ENCODE data around the gene CCL27. TPM values are rescaled to one million over a fixed set of nuclear protein-coding genes. Genes with fewer than 3 reads are reported as not detected.
A peak's percentile ranks its signal among the peaks of the same experiment; 100 is the strongest.

Gene CCL27
- total RNA-seq, 4 donors from 2014 or later = 45.1 TPM; not detected in 3

GRCh38 chr9:34688329-34689115 is 26.1 kb upstream of the CCL27 start:
- no peaks in the 10 kb centered on the region for H3K36me3 ChIP-seq
- H3K4me3 ChIP-seq = no peak overlapping the region
- DNase-seq (ENCODE audit: low spot score in 2 of 2) = no peak
- H3K27ac ChIP-seq = no peak overlapping the region
- no peaks in the 10 kb centered on the region for H3K27me3 ChIP-seq
- 61 to 67% methylated on average over 5 of the region's 5 CpGs for WGBS, 2 donors
- H3K4me1 ChIP-seq = peaks cover 0 to 37% (median 1%) of the 10 kb centered on the region in 4 donors
- no peaks in the 10 kb centered on the region for H3K9me3 ChIP-seq
- TF ChIP-seq, protein P1, sequence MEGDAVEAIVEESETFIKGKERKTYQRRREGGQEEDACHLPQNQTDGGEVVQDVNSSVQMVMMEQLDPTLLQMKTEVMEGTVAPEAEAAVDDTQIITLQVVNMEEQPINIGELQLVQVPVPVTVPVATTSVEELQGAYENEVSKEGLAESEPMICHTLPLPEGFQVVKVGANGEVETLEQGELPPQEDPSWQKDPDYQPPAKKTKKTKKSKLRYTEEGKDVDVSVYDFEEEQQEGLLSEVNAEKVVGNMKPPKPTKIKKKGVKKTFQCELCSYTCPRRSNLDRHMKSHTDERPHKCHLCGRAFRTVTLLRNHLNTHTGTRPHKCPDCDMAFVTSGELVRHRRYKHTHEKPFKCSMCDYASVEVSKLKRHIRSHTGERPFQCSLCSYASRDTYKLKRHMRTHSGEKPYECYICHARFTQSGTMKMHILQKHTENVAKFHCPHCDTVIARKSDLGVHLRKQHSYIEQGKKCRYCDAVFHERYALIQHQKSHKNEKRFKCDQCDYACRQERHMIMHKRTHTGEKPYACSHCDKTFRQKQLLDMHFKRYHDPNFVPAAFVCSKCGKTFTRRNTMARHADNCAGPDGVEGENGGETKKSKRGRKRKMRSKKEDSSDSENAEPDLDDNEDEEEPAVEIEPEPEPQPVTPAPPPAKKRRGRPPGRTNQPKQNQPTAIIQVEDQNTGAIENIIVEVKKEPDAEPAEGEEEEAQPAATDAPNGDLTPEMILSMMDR (IDR thresholded peaks at IDR 0.05) = no peak
- no peak for TF ChIP-seq EP300 (IDR thresholded peaks at IDR 0.05)
- TF ChIP-seq POLR2A (IDR thresholded peaks at IDR 0.05) = no peak

DNA sequence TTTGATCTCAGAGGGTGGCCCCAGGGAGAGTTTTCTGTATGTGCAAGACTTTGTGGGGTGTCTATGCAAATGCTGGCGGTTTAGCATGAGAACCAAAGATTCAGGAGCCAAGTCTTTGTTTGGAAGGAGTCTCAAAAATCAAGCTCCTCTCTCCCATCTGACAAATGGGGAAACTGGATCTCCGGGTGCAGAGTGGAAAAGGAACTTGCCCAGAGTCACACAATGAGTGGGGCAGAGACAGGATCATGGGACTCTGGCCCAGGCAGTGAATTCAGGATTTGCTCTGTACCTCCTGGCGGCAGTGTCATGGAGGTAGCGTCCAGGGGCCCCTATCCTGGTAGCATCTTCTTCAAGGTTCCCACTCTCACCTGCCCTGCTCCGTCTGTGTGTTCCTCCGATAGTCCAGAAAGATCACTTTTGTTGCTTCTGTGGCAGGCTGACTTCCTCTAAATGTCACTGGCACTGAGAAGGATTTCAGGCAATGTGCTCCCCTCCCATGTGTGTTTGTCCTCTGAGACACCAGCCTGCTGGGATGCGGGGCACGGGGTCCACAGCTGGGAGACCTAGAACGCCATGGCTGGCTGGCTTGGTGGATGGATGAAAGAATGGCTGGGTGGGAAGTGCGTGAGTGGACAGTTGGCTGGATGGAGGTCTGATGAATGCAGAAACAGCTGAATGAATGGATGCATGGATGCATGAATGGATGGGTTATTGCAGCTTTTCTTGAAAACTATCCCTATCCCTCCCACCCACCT is 25.0 kb upstream of the CCL27 start:
- Histone ChIP-seq H3K9me3 (no peaks in the 10 kb centered on the region), H3K27ac (no peak overlapping the region), H3K4me3 (no peak overlapping the region), H3K4me1 (peaks cover 0 to 37% (median 1%) of the 10 kb centered on the region in 4 donors), H3K36me3 (no peaks in the 10 kb centered on the region), H3K27me3 (no peaks in the 10 kb centered on the region)
- TF ChIP-seq POLR2A (IDR thresholded peaks at IDR 0.05) (no peak), EP300 (IDR thresholded peaks at IDR 0.05) (no peak)
- TF ChIP-seq, protein P1 (IDR thresholded peaks at IDR 0.05) = no peak
- 83 to 87% methylated on average over 10 of the region's 10 CpGs for WGBS, 2 donors
- DNase-seq (ENCODE audit: low spot score in 2 of 2) = no peak

DNA sequence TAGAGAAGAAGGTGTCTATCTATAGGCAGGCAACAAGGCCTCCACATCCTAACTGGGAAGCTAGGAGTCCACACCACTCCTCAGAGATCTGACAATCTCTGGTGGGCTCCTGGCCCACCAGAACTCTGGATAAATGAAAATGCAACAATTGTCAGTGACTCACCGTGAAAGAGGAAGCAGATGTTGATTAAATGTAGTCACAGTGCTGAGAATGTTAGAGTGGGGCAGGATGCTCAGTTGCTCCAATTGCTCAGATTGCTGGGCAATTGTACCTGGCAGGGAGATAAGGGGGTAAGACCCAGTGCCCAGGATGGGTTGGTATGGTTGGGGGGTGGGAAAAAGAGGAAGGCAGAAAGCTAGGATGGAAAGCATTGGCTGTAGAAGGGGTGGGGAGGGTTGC is 24.3 kb upstream of the CCL27 start:
- H3K9me3 ChIP-seq = no peaks in the 10 kb centered on the region
- H3K27me3 ChIP-seq = no peaks in the 10 kb centered on the region
- H3K27ac ChIP-seq = peak overlapping the region in 1 of 4 donors; percentile 4
- no peak overlapping the region for H3K4me3 ChIP-seq
- DNase-seq (ENCODE audit: low spot score in 2 of 2) = no peak
- H3K36me3 ChIP-seq = peaks cover 0 to 1% (median 0%) of the 10 kb centered on the region in 3 donors
- WGBS, 2 donors = 57 to 64% methylated on average over 1 of the region's 1 CpG
- peaks cover 0 to 37% (median 1%) of the 10 kb centered on the region in 4 donors for H3K4me1 ChIP-seq
- TF ChIP-seq POLR2A (IDR thresholded peaks at IDR 0.05) = no peak
- TF ChIP-seq, protein P1 (IDR thresholded peaks at IDR 0.05) = no peak
- no peak for TF ChIP-seq EP300 (IDR thresholded peaks at IDR 0.05)

GRCh38 chr9:34686231-34686630 is 23.8 kb upstream of the CCL27 start:
- TF ChIP-seq EP300 (IDR thresholded peaks at IDR 0.05) = no peak
- TF ChIP-seq, protein P1 (IDR thresholded peaks at IDR 0.05) = no peak
- no peak for TF ChIP-seq POLR2A (IDR thresholded peaks at IDR 0.05)
- Histone ChIP-seq H3K9me3 (no peaks in the 10 kb centered on the region), H3K4me1 (peaks cover 0 to 33% (median 1%) of the 10 kb centered on the region in 4 donors), H3K4me3 (no peak overlapping the region), H3K36me3 (peaks cover 0 to 6% (median 0%) of the 10 kb centered on the region in 3 donors), H3K27ac (peak overlapping the region in 1 of 4 donors; percentile 45), H3K27me3 (no peaks in the 10 kb centered on the region)
- DNase-seq (ENCODE audit: low spot score in 2 of 2) = peak in 1 of 2 donors; percentile 19
- WGBS, 2 donors = 68 to 78% methylated on average over 5 of the region's 5 CpGs

DNA sequence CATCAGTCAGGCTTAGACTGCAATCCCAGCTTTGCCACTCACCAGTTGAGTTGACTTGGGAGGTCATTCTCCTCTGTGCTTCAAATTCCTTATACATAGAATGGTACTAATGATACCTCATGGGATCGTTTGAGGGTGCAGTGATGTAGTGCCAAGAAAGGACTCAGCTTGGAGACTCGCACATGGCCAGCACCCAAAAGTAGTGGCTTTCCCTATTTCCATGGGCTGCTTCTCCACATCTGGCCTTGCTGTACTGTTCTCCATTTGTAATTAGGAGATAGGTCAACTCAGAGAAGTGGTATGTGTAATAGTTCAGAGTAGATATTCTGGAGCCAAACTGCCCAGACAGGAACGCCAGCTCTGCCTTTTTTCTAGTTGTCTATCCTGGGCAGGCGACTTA is 23.1 kb upstream of the CCL27 start:
- DNase-seq (ENCODE audit: low spot score in 2 of 2) = no peak
- Histone ChIP-seq H3K9me3 (no peaks in the 10 kb centered on the region), H3K4me1 (peaks cover 0 to 27% (median 1%) of the 10 kb centered on the region in 4 donors), H3K27me3 (no peaks in the 10 kb centered on the region), H3K4me3 (no peak overlapping the region), H3K27ac (peak overlapping the region in 1 of 4 donors; percentile 45), H3K36me3 (peaks cover 0 to 7% (median 0%) of the 10 kb centered on the region in 3 donors)
- TF ChIP-seq POLR2A (IDR thresholded peaks at IDR 0.05) (no peak), EP300 (IDR thresholded peaks at IDR 0.05) (no peak)
- TF ChIP-seq, protein P1 (IDR thresholded peaks at IDR 0.05) = no peak
- WGBS, 2 donors = 88 to 96% methylated on average over 4 of the region's 4 CpGs

Data from tibial nerve (tissue), 4 donors.